GM10248 (cell line): ENCODE measurements around the gene CMTM6.

Experiments used
- CTCF ChIA-PET: fragments of 300-600 bp; sonication (Branson Sonifier 250); formaldehyde crosslinking; extraction: SDS; loops from one replicate; lab custom pipeline; 2021; ENCODE audit warnings: antibody characterized with exemption; lab: Yijun Ruan, JAX
- POLR2A ChIA-PET: fragments of 350-650 bp; sonication (Branson Sonifier 250); formaldehyde crosslinking; extraction: SDS; loops from one replicate; lab custom pipeline; 2020; ENCODE audit warnings: antibody characterized with exemption; lab: Yijun Ruan, JAX
- DNase-seq: peaks from one replicate; pipeline ENCODE4 v3.0.0; 2012; ENCODE audit errors: extremely low spot score
- CTCF ChIP-seq: IDR thresholded peaks from 2 replicates; pipeline ENCODE4 v1.5.1; 2012; ENCODE audit warnings: mild to moderate bottlenecking, low read depth; ENCODE audit errors: extremely low read depth, missing control alignments, control extremely low read depth

Gene CMTM6

GRCh38 chr3:32438596-32439344 lies 63.9 kb downstream of the CMTM6 start:
- TF ChIP-seq CTCF, result no peak
- DNase-seq, result peak; percentile 85
- ChIA-PET POLR2A (interaction anchor here (0.5 to 0.7 kb wide), 2 partner anchors 24 to 67 kb away, joined by 3 to 5 read pairs; no protein-coding TSS in a partner anchor), CTCF (interaction anchor here (0.6 to 7.4 kb wide), 11 partner anchors 9 to 64 kb away, joined by 3 to 70 read pairs (median 6); no protein-coding TSS in a partner anchor)

- ChIA-PET CTCF (interaction anchor here (1.3 to 7.4 kb wide), 9 partner anchors 12 to 63 kb away, joined by 3 to 70 read pairs (median 6); no protein-coding TSS in a partner anchor), POLR2A (no interaction called here)
- DNase-seq, result no peak
- no peak for TF ChIP-seq CTCF
These were observed 64.8 kb downstream of the CMTM6 start for GRCh38 chr3:32437896-32438295.

- POLR2A ChIA-PET, result no interaction called here
- CTCF ChIA-PET, result interaction anchor here (1.4 to 7.4 kb wide), 5 partner anchors 11 to 53 kb away, joined by 3 to 70 read pairs (median 5); no protein-coding TSS in a partner anchor
- no peak for DNase-seq
- TF ChIP-seq CTCF, result no peak
These were observed 65.8 kb downstream of the CMTM6 start for GRCh38 chr3:32436816-32437189.

- DNase-seq, result no peak
- no peak for TF ChIP-seq CTCF
- CTCF ChIA-PET, result interaction anchor here (1.4 to 7.4 kb wide), 5 partner anchors 10 to 53 kb away, joined by 3 to 70 read pairs (median 5); no protein-coding TSS in a partner anchor
- POLR2A ChIA-PET, result no interaction called here
These were observed 66.5 kb downstream of the CMTM6 start for GRCh38 chr3:32435911-32436815.

- DNase-seq, result no peak
- no peak for TF ChIP-seq CTCF
- CTCF ChIA-PET, result interaction anchor here (0.8 to 2.9 kb wide), 4 partner anchors 11 to 59 kb away, joined by 3 to 20 read pairs (median 6); no protein-coding TSS in a partner anchor
- POLR2A ChIA-PET, result no interaction called here
These were observed 68.4 kb downstream of the CMTM6 start for GRCh38 chr3:32434206-32434605.

- no peak for TF ChIP-seq CTCF
- ChIA-PET POLR2A (no interaction called here), CTCF (interaction anchor here (1.0 to 2.9 kb wide), 9 partner anchors 9 to 61 kb away, joined by 3 to 22 read pairs (median 5); no protein-coding TSS in a partner anchor)
- DNase-seq, result peak; percentile 52
These were observed 69.7 kb downstream of the CMTM6 start for GRCh38 chr3:32432711-32433530.
